SU-DHL-6 (cell line): ENCODE results near the gene ZNF283.
"Not testable (repeated sequence)": the region's sequence is repeated elsewhere in the genome, so short reads cannot be mapped to it uniquely, and the experiment has no call there.

Experiments used
- H2AFZ ChIP-seq: fragments of 200-600 bp; sonication (generic); 2 replicates; pipeline ENCODE4 v1.6.1; 2014; ENCODE audit warnings: low read depth, mild to moderate bottlenecking, moderate library complexity, mixed read lengths, antibody characterized with exemption, low read length; ENCODE audit not compliant: severe bottlenecking
- H3F3A ChIP-seq: fragments of 200-600 bp; shearing (Covaris generic); 2 replicates; pipeline ENCODE4 v1.6.0; 2016; ENCODE audit warnings: antibody characterized with exemption, mild to moderate bottlenecking; ENCODE audit not compliant: insufficient read depth
- H3K27ac ChIP-seq: fragments of 200-600 bp; sonication (generic); 2 replicates; pipeline ENCODE4 v1.5.1; 2016; ENCODE audit warnings: low read depth, mild to moderate bottlenecking, low read length, moderate library complexity, mixed read lengths
- H3K27me3 ChIP-seq: fragments of 200-600 bp; sonication (generic), shearing (Covaris generic); 2 replicates; pipeline ENCODE4 v1.6.0; 2014; ENCODE audit warnings: mild to moderate bottlenecking, low read length
- H3K36me3 ChIP-seq: fragments of 200-600 bp; sonication (generic); 2 replicates; pipeline ENCODE4 v1.6.1; 2014; ENCODE audit warnings: mild to moderate bottlenecking, low read length, mixed read lengths
- H3K4me2 ChIP-seq: fragments of 300-600, 200-600 bp; shearing (Covaris generic), sonication (generic); 2 replicates; pipeline ENCODE4 v1.6.0; 2014; ENCODE audit warnings: low read length, low read depth, mild to moderate bottlenecking; ENCODE audit not compliant: poor library complexity, severe bottlenecking
- H3K4me3 ChIP-seq: fragments of 200-600 bp; sonication (generic); 2 replicates; pipeline ENCODE4 v1.5.1; 2014; ENCODE audit warnings: antibody characterized with exemption, low read length, mild to moderate bottlenecking, mixed read lengths; ENCODE audit not compliant: insufficient read depth, poor library complexity, severe bottlenecking
- H3K79me2 ChIP-seq: fragments of 200-600 bp; sonication (generic); 2 replicates; pipeline ENCODE4 v1.6.1; 2014; ENCODE audit warnings: mild to moderate bottlenecking, low read length, moderate library complexity; ENCODE audit not compliant: insufficient read depth
- H3K9ac ChIP-seq: fragments of 200-600 bp; sonication (generic); 2 replicates; pipeline ENCODE4 v1.7.0; 2014; ENCODE audit warnings: mild to moderate bottlenecking, low read length
- H3K9me2 ChIP-seq: fragments of 200-600 bp; sonication (generic); replicated peaks from 2 replicates; pipeline ENCODE4 v1.6.1; 2014; ENCODE audit warnings: low read length; ENCODE audit not compliant: insufficient read depth
- H3K9me3 ChIP-seq: fragments of 200-600 bp; sonication (generic); 2 replicates; pipeline ENCODE4 v1.6.1; 2014; ENCODE audit warnings: low read length, mixed read lengths; ENCODE audit not compliant: insufficient read depth
- H4K20me1 ChIP-seq: fragments of 200-600 bp; sonication (generic); 2 replicates; pipeline ENCODE4 v1.6.1; 2014; ENCODE audit warnings: low read depth, mild to moderate bottlenecking, antibody characterized with exemption, low read length, moderate library complexity, mixed read lengths
- EZH2phosphoT487 ChIP-seq: fragments of 200-600 bp; sonication (generic), shearing (Covaris generic); conservative IDR thresholded peaks from 2 replicates; pipeline ENCODE4 v1.6.1; 2018; ENCODE audit warnings: mild to moderate bottlenecking, antibody characterized with exemption, low read length, moderate library complexity, mixed read lengths
- TF ChIP-seq, protein P1 (sequence below): fragments of 200-600 bp; sonication (generic); IDR thresholded peaks from one replicate; pipeline ENCODE4 v1.5.1; 2017; ENCODE audit warnings: antibody characterized with exemption, mild to moderate bottlenecking, low read length, moderate library complexity; ENCODE audit not compliant: insufficient read depth, poor library complexity, severe bottlenecking

Gene ZNF283

DNA sequence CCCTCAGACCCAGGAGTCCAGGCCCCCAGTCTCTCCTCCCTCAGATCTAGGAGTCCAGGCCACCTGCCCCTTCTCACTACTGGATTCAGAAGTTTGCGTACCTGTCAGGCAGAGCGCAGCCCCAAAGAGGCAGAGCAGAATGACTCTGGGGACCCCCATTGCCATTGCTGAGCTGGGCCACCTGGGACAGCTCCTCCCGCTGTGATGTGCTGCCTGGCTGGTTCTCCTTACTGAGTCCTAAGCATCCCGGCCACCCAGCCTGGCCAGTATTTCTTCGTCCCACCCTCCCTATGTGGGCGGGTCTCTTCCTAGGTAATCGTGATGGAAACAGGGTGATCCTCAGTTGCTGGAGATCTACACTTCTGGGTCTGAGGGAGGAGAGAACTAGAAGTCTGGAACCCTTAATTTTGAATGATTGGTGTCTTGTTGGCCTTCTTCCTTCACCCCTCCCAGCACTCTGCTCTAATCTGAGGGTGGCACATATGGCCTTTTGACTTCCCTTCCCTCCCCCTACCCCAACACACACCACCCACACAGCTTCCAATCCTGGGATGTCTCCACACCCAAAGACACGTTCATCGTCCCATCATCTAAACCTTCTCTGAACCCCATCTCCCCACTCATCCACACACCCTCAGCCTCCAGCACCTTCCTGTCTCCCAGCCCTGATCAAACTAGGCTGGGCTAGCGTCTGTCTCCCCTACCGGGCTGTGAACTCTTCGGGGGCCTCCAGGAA lies 24.7 kb upstream of the ZNF283 start, which contains the start of gene LYPD5:
TSS of gene LYPD5 (minus strand) at position 232 of the 736 bp plus-strand sequence. CDS start at position 165, 67 bp downstream.
- no peak within 1 kb of the TSS for H2AFZ ChIP-seq
- H3K4me2 ChIP-seq = no peak within 1 kb of the TSS
- no peak within 1 kb of the TSS for H3K9ac ChIP-seq
- H3K9me2 ChIP-seq = no peaks in the 10 kb centered on the region
- H3K9me3 ChIP-seq = no peaks in the 10 kb centered on the region
- H4K20me1 ChIP-seq = no peaks in the 10 kb centered on the region
- no peak within 1 kb of the TSS for H3K27ac ChIP-seq
- TF ChIP-seq, protein P1, sequence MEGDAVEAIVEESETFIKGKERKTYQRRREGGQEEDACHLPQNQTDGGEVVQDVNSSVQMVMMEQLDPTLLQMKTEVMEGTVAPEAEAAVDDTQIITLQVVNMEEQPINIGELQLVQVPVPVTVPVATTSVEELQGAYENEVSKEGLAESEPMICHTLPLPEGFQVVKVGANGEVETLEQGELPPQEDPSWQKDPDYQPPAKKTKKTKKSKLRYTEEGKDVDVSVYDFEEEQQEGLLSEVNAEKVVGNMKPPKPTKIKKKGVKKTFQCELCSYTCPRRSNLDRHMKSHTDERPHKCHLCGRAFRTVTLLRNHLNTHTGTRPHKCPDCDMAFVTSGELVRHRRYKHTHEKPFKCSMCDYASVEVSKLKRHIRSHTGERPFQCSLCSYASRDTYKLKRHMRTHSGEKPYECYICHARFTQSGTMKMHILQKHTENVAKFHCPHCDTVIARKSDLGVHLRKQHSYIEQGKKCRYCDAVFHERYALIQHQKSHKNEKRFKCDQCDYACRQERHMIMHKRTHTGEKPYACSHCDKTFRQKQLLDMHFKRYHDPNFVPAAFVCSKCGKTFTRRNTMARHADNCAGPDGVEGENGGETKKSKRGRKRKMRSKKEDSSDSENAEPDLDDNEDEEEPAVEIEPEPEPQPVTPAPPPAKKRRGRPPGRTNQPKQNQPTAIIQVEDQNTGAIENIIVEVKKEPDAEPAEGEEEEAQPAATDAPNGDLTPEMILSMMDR = no peak
- TF ChIP-seq EZH2phosphoT487 = no peak
- no peak within 1 kb of the TSS for H3K4me3 ChIP-seq
- no peaks in the 10 kb centered on the region for H3F3A ChIP-seq
- no peaks in the 10 kb centered on the region for H3K36me3 ChIP-seq
- no peaks in the 10 kb centered on the region for H3K79me2 ChIP-seq
- H3K27me3 ChIP-seq = no peaks in the 10 kb centered on the region

DNA sequence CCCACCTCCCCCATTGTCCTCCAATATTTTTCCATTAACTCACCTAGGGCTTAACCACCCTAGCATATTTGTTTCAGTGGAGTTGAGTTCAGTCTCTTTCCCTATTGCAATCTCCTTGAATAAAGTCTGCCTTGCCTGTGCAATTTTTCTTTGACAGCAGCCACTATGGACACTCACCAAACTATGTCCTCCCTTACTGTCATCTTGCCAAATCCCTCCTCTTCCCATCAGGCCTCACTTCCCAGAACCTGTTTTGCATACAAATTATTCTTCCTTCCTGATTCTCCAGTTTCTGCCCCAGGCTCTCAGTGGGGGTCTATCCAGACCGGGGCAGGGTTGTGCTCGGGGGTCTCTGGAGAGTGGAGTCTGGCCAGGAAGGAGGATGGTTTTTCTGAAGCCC lies 22.7 kb upstream of the ZNF283 start:
- Histone ChIP-seq H3K4me3 (no peak overlapping the region), H3F3A (no peaks in the 10 kb centered on the region), H3K9me2 (no peaks in the 10 kb centered on the region), H3K27me3 (no peaks in the 10 kb centered on the region), H3K27ac (no peak overlapping the region), H3K9me3 (no peaks in the 10 kb centered on the region), H2AFZ (no peak overlapping the region), H3K9ac (no peak overlapping the region), H3K36me3 (no peaks in the 10 kb centered on the region), H3K79me2 (no peaks in the 10 kb centered on the region), H3K4me2 (no peak overlapping the region), H4K20me1 (no peaks in the 10 kb centered on the region)
- no peak for TF ChIP-seq EZH2phosphoT487

DNA sequence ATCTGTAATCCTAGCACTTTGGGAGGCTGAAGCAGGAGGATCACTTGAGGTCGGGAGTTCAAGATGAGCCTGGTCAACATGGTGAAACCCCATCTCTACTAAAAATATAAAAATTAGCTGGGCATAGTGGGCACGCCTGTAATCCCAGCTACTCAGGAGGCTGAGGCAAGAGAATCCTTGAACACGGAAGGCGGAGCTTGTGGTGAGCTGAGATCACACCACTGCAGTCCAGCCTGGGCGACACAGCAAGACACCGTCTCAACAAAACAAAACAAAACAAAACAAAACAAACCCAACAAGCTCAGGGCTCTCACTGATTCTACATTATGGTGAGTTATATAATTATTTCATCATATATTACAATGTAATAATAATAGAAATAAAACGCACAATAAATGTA lies 20.7 kb upstream of the ZNF283 start:
- not testable (repeated sequence) for H3F3A ChIP-seq, H4K20me1 ChIP-seq, H3K9me3 ChIP-seq, H3K9ac ChIP-seq, H3K4me2 ChIP-seq, H2AFZ ChIP-seq, H3K4me3 ChIP-seq, H3K27me3 ChIP-seq, H3K79me2 ChIP-seq, H3K9me2 ChIP-seq, H3K27ac ChIP-seq, H3K36me3 ChIP-seq

DNA sequence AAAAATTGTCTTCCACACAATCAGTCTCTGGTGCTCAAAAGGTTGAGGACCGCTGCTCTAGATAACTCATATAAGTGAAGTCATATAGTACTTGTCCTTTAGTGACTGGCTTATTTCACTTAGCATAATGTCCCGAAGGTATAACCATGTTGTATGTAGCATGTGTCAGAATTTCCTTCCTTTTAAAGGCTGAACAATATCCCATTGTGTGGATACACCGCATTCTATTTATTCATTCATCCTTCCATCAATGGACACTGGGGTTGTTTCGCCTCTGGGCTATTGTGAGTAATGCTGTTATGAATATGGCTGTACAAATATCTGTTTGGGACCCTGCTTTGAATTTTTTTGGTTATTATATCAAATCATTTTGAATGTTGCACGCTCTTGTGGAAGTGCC lies 20.3 kb upstream of the ZNF283 start:
- H3K9me3 ChIP-seq = no peaks in the 10 kb centered on the region
- no peaks in the 10 kb centered on the region for H3K79me2 ChIP-seq
- no peak overlapping the region for H3K4me2 ChIP-seq
- H3K4me3 ChIP-seq = no peak overlapping the region
- no peak overlapping the region for H3K9ac ChIP-seq
- no peaks in the 10 kb centered on the region for H3K36me3 ChIP-seq
- no peaks in the 10 kb centered on the region for H3F3A ChIP-seq
- no peaks in the 10 kb centered on the region for H3K9me2 ChIP-seq
- H3K27ac ChIP-seq = no peak overlapping the region
- no peak overlapping the region for H2AFZ ChIP-seq
- H3K27me3 ChIP-seq = no peaks in the 10 kb centered on the region
- H4K20me1 ChIP-seq = no peaks in the 10 kb centered on the region
- TF ChIP-seq, protein P1 = no peak
- no peak for TF ChIP-seq EZH2phosphoT487
